ENCODE measurements around the gene LRMDA.
A peak's percentile ranks its signal among the peaks of the same experiment; 100 is the strongest.

LRMDA gene

GRCh38 chr10:75525646-75526045 lies 94.2 kb downstream of the LRMDA start:
- no peak for DNase-seq (ENCODE audit: low read depth)
- in situ Hi-C loops (cut with HindIII; ENCODE audit: low sequenced_read_pairs), result no loop called here
- no peak overlapping the region for H3K4me3 ChIP-seq (ENCODE audit: low read depth, low read length)
- TF ChIP-seq, protein P1, sequence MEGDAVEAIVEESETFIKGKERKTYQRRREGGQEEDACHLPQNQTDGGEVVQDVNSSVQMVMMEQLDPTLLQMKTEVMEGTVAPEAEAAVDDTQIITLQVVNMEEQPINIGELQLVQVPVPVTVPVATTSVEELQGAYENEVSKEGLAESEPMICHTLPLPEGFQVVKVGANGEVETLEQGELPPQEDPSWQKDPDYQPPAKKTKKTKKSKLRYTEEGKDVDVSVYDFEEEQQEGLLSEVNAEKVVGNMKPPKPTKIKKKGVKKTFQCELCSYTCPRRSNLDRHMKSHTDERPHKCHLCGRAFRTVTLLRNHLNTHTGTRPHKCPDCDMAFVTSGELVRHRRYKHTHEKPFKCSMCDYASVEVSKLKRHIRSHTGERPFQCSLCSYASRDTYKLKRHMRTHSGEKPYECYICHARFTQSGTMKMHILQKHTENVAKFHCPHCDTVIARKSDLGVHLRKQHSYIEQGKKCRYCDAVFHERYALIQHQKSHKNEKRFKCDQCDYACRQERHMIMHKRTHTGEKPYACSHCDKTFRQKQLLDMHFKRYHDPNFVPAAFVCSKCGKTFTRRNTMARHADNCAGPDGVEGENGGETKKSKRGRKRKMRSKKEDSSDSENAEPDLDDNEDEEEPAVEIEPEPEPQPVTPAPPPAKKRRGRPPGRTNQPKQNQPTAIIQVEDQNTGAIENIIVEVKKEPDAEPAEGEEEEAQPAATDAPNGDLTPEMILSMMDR (IDR thresholded peaks at IDR 0.05; ENCODE audit: low read depth, low read length, missing control alignments), result no peak

DNA sequence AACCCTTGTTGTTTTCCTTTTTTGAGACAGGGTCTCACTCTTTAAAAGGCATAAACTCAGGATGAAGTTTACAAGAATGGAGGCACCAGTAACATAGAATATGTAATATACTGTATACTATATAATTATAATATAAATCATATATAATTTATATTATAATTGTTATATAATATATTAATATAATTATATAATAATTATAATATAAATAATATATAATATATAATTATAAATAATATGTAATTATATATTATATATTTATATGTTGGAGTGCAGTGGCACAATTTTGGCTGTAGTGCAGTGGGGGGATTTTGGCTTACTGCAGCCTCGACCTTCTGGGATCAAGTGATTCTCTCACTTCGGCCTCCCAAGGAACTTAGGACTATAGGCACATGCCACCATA lies 96.1 kb downstream of the LRMDA start:
- DNase-seq (ENCODE audit: low read depth), result no peak
- TF ChIP-seq, protein P1 (IDR thresholded peaks at IDR 0.05; ENCODE audit: low read depth, low read length, missing control alignments), result no peak
- in situ Hi-C loops (cut with HindIII; ENCODE audit: low sequenced_read_pairs), result no loop called here
- no peak overlapping the region for H3K4me3 ChIP-seq (ENCODE audit: low read depth, low read length)

- no peak overlapping the region for H3K4me3 ChIP-seq (ENCODE audit: low read depth, low read length)
- in situ Hi-C loops (cut with HindIII; ENCODE audit: low sequenced_read_pairs), result no loop called here
- TF ChIP-seq, protein P1 (IDR thresholded peaks at IDR 0.05; ENCODE audit: low read depth, low read length, missing control alignments), result no peak
- DNase-seq (ENCODE audit: low read depth), result no peak
Observed at GRCh38 chr10:75528392-75528791, 97.0 kb downstream of the LRMDA start.

GRCh38 chr10:75530299-75530698 lies 98.9 kb downstream of the LRMDA start:
- in situ Hi-C loops (cut with HindIII; ENCODE audit: low sequenced_read_pairs), result loop anchor here (5.0 kb wide), 2 partner anchors 37 to 98 kb away; partner anchors contain the start of gene LRMDA
- peak; percentile 49 for DNase-seq (ENCODE audit: low read depth)
- TF ChIP-seq, protein P1 (IDR thresholded peaks at IDR 0.05; ENCODE audit: low read depth, low read length, missing control alignments), result no peak
- no peak overlapping the region for H3K4me3 ChIP-seq (ENCODE audit: low read depth, low read length)

DNA sequence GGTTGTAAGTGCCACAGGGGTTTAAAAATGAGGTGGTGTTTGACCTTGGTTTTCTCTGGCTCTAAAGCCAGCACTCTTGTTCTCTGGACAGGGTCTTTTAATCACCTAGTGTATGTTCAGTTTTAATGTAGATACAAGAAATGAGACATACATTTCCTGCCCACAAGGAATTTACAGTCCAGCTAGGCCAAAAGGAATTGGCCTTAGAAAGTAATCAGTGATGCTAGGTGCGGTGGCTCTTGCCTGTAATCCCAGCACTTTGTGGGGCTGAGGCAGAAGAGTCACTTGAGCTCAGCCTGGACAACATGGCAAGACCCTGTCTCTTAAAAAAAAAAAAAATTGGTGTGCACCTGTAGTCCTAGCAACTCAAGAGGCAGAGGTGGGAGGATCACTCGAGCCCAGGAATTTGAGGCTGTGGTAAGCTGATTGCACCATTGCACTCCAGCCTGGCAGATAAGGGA lies 100.2 kb downstream of the LRMDA start:
- H3K4me3 ChIP-seq (ENCODE audit: low read depth, low read length), result no peak overlapping the region
- in situ Hi-C loops (cut with HindIII; ENCODE audit: low sequenced_read_pairs), result loop anchor here (5.0 kb wide), 2 partner anchors 36 to 99 kb away; partner anchors contain the start of gene LRMDA
- no peak for DNase-seq (ENCODE audit: low read depth)
- TF ChIP-seq, protein P1 (IDR thresholded peaks at IDR 0.05; ENCODE audit: low read depth, low read length, missing control alignments), result no peak

DNA sequence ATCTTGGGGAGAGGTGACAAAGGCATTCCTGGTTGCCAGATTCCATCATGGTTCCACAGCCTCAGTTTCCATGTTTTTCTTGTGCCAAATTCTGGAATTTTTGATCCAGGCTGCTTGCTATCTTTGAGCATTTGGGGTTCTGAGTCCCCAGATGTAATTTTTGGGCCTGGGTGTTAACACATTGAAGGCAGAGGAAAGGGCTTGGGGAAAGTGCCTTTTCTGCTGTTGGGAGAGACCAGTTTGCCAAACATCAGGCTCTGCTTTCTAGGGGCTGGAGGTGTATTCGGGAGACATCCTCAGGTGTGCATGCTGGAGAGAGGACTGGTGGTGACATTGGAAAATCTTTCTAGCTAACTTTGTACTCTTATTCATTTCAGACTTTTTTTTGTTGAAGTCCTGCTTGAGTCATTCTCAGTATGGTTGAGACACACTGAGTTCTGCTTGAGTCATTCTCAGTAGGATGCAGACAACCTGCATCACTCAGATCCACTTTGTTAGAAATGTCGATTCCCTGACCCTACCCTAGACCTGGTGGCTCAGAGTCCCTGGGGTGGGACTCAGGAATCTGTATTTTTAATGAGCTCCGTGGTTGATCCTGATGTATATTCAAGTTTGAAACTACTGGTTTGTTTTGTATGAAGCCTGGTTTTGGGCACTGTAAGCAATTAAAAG lies 101.0 kb downstream of the LRMDA start:
- in situ Hi-C loops (cut with HindIII; ENCODE audit: low sequenced_read_pairs), result loop anchor here (5.0 kb wide), 2 partner anchors 35 to 100 kb away; partner anchors contain the start of gene LRMDA
- TF ChIP-seq, protein P1 (IDR thresholded peaks at IDR 0.05; ENCODE audit: low read depth, low read length, missing control alignments), result no peak
- no peak overlapping the region for H3K4me3 ChIP-seq (ENCODE audit: low read depth, low read length)
- DNase-seq (ENCODE audit: low read depth), result peak; percentile 49

Measured in astrocyte of the cerebellum (primary cell).